Measurements from ENCODE around the gene PFN3.

- TF ChIP-seq CTCF (IDR thresholded peaks at IDR 0.05; ENCODE audit: borderline replicate concordance, extremely low read depth, low read length, poor library complexity, severe bottlenecking): no peak
- no peak for TF ChIP-seq EZH2 (IDR thresholded peaks at IDR 0.05; ENCODE audit: borderline replicate concordance, low read depth, low read length, severe bottlenecking)
These were observed 39.1 kb upstream of the PFN3 start for GRCh38 chr5:177439518-177440053.
